ENCODE measurements around the gene BBX.
A peak's percentile ranks its signal among the peaks of the same experiment; 100 is the strongest.

Gene BBX

GRCh38 chr3:107753494-107753893 is 230.7 kb downstream of the BBX start:
- peak; percentile 43 to 55 for DNase-seq

- DNase-seq: no peak
Measured at GRCh38 chr3:107753976-107754375, 231.2 kb downstream of the BBX start.

GRCh38 chr3:107756649-107757048 is 233.9 kb downstream of the BBX start:
- DNase-seq: no peak

GRCh38 chr3:107757140-107757539 is 234.4 kb downstream of the BBX start:
- DNase-seq: no peak

GRCh38 chr3:107760144-107760543 is 237.4 kb downstream of the BBX start:
- DNase-seq: no peak

GRCh38 chr3:107761391-107761790 is 238.6 kb downstream of the BBX start:
- DNase-seq: no peak

GRCh38 chr3:107765524-107765923 is 242.8 kb downstream of the BBX start:
- no peak for DNase-seq

GRCh38 chr3:107767897-107768605 is 245.3 kb downstream of the BBX start:
- no peak for DNase-seq

- no peak for DNase-seq
Measured at GRCh38 chr3:107769882-107770281, 247.1 kb downstream of the BBX start.

- no peak for DNase-seq
Measured at GRCh38 chr3:107772016-107772415, 249.3 kb downstream of the BBX start.

GRCh38 chr3:107775974-107776373 is 253.2 kb downstream of the BBX start:
- no peak for DNase-seq

GRCh38 chr3:107781253-107781652 is 258.5 kb downstream of the BBX start:
- no peak for DNase-seq

- DNase-seq: no peak
Measured at GRCh38 chr3:107782054-107782453, 259.3 kb downstream of the BBX start.

GRCh38 chr3:107790612-107791011 is 267.9 kb downstream of the BBX start:
- DNase-seq: no peak

GRCh38 chr3:107791027-107791426 is 268.3 kb downstream of the BBX start:
- no peak for DNase-seq

- DNase-seq: no peak
Measured at GRCh38 chr3:107791450-107791849, 268.7 kb downstream of the BBX start.

- DNase-seq: no peak
Measured at GRCh38 chr3:107794664-107795443, 272.1 kb downstream of the BBX start.

- DNase-seq: no peak
Measured at GRCh38 chr3:107795514-107796094, 272.8 kb downstream of the BBX start.

GRCh38 chr3:107796791-107797190 is 274.0 kb downstream of the BBX start:
- DNase-seq: no peak

GRCh38 chr3:107797586-107797985 is 274.8 kb downstream of the BBX start:
- DNase-seq: no peak

- no peak for DNase-seq
Measured at GRCh38 chr3:107798381-107798780, 275.6 kb downstream of the BBX start.

- DNase-seq: no peak
Measured at GRCh38 chr3:107800710-107801109, 277.9 kb downstream of the BBX start.

- DNase-seq: no peak
Measured at GRCh38 chr3:107803170-107803569, 280.4 kb downstream of the BBX start.

- no peak for DNase-seq
Measured at GRCh38 chr3:107806021-107806420, 283.3 kb downstream of the BBX start.

All from inflammatory macrophage (primary cell).